GM23248 (cell line): ENCODE measurements around the gene TRIM69.

Experiments used
- EZH2 ChIP-seq: fragments of 200-600 bp; sonication (generic); IDR thresholded peaks from 2 replicates; pipeline ENCODE4 v1.6.1; 2018; ENCODE audit warnings: antibody characterized with exemption, mild to moderate bottlenecking; ENCODE audit not compliant: insufficient read depth, poor library complexity, severe bottlenecking
- EZH2phosphoT487 ChIP-seq: fragments of 200-600 bp; sonication (generic); IDR thresholded peaks from 2 replicates; pipeline ENCODE4 v1.6.1; 2018; ENCODE audit warnings: antibody characterized with exemption, moderate library complexity, mild to moderate bottlenecking, low read depth; ENCODE audit not compliant: insufficient read depth

- TF ChIP-seq EZH2 (no peak), EZH2phosphoT487 (no peak)
Observed at GRCh38 chr15:44779761-44780160, 43.4 kb downstream of the TRIM69 start.
